GM21529 (cell line): Measurements from ENCODE around the gene LRP3.
"Not testable (repeated sequence)": the region's sequence is repeated elsewhere in the genome, so short reads cannot be mapped to it uniquely, and the experiment has no call there.

ENCODE experiments used
- ATAC-seq: cut with Tn5 transposase; IDR thresholded peaks from one replicate; pipeline ENCODE4 v1.9.1; 2021; ENCODE audit not compliant: unreplicated experiment

LRP3 gene

DNA sequence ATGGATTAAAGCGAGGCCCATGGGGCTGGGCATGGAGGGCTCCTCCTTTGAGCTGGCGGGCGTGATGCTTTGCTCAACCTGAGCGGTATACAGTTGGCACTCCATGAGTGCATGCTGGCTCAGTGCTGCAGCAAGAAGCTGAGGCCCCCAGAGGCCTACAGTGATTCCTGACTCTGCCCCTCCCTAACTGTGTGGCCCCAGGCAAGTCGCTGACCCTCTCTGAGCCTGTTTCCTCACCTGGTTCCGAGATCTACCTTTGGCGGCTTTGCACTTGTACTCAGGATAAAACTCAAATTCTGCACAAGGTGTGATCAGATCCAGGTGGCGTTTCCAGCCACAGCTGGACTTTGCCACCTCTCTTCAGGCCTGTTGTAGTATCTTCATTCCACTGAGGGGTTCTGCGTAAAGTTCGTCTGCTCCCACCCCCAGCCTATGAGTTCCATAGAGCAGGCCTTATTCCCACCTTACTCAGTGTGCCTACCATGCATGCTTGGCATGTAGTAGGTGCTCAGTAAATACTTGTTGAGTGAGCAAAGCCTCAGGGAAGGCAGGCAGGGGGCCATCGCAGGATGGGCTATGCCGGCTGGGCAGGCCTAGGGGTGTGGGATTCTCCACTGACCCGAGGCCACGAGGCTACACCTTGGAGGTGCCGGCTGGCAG lies 7.9 kb downstream of the LRP3 start:
- no peak for ATAC-seq

DNA sequence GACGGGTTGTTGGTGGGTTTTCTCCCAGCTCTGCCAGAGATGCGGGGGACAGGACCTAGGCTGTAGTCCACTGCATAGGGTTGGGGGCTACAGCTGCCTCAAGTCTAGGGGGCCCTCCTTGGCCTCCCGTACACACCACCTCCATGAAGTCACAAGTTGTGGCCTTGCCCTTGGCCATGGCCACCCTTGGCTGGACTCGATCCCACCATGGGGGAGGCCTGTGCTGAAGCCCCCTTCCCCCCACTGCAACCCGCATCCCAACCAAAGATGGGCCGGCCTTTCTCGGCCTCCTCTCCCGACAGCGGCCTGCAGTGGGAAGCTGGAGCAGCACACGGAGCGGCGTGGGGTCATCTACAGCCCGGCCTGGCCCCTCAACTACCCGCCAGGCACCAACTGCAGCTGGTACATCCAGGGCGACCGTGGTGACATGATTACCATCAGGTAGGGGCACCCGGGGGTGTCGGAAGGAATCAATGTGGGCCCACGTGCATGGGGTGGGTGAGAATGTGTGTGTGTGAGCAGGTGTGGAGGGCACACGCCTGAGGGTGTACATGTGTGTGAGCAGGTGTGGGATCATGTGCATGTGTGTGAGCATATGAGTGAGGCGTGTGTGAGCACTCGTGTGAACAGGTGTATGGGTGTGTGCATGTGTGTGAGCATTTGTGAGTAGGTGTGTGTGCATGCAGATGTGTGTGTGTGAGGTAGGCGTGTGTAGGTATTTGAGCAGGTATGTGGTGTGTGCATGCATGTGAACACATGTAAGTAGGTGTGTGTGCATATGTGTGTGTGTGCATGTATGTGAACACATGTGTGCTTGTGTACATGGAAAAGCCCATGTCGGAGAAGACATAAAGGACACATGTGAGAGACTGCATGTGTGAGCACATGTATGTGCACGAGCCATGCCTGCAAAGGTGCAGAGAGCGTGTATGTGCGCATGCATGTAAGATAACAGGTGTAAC lies 8.7 kb downstream of the LRP3 start:
- ATAC-seq: no peak

DNA sequence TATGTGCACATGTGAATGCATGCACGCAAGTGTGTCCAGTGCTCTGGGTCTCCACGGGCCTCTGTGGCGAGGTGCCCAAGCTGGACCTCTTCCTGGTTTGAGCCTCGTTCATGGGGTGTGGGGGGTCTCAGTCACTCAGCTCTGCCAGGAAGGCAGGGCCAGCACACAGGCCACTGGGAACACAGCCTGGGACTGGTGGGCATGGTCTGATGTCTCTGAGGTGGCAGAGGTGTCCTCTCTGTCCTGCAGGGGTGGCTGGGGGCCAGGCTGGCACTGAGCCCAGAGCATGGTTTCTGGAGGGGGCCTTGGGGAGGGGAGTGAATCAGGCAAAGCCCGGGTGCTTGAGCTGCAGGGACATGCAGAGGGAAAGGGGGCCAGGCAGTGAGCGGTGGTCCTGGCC lies 9.4 kb downstream of the LRP3 start:
- no peak for ATAC-seq

DNA sequence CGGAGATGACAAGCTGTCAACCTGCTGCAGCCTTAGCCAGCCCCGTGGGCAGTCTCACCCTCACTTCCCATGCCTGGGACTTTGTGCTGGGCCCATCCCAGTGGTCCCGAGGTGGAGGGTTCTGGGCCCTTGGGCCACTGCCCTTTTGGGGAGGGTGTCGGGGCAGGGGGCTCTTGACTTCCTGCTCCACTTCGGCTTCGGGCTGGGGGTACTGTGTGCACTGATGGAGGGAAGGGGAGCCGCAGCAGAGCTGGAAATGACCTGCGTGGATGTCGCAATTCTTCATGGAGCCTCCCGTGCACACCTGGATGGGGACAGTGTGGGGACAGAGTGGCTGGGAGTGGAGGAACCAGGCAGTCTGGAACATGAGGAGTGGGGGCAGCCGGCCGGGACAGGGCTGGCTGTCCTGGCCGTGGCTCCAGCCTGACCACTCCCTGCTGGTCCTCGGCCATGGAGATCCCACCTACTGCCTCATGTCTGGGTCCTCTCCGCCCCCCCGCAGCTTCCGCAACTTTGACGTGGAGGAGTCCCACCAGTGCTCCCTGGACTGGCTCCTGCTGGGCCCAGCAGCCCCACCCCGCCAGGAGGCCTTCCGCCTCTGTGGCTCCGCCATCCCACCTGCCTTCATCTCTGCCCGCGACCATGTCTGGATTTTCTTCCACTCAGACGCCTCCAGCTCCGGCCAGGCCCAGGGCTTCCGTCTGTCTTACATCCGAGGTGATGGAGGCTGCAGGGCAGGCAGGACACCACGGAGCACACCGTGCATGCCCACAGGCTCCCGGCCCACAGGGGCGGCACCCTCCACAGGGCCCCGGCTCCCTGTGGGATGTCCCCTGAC lies 10.2 kb downstream of the LRP3 start:
- no peak for ATAC-seq

DNA sequence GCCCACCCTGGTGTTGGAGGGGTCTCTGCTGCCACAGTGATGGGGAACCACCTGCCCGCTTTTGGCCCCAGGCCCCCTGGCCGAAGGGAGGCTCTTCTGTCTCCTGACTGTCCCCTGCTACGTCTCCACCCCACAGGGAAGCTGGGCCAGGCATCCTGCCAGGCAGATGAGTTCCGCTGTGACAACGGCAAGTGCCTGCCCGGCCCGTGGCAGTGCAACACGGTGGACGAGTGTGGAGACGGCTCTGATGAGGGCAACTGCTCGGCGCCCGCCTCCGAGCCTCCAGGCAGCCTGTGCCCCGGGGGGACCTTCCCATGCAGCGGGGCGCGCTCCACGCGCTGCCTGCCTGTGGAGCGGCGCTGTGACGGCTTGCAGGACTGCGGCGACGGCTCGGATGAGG lies 11.0 kb downstream of the LRP3 start:
- no peak for ATAC-seq

DNA sequence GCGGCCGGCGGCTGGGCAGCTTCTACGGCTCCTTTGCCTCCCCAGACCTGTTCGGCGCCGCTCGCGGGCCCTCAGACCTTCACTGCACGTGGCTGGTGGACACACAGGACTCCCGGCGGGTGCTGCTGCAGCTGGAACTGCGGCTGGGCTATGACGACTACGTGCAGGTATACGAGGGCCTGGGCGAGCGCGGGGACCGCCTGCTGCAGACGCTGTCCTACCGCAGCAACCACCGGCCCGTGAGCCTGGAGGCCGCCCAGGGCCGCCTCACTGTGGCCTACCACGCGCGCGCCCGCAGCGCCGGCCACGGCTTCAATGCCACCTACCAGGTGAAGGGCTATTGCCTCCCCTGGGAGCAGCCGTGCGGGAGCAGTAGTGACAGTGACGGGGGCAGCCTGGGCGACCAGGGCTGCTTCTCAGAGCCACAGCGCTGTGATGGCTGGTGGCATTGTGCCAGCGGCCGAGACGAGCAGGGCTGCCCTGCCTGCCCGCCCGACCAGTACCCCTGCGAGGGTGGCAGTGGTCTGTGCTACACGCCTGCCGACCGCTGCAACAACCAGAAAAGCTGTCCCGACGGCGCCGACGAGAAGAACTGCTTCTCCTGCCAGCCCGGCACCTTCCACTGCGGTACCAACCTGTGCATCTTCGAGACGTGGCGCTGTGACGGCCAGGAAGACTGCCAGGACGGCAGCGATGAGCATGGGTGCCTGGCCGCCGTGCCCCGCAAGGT lies 11.6 kb downstream of the LRP3 start:
- ATAC-seq: no peak

DNA sequence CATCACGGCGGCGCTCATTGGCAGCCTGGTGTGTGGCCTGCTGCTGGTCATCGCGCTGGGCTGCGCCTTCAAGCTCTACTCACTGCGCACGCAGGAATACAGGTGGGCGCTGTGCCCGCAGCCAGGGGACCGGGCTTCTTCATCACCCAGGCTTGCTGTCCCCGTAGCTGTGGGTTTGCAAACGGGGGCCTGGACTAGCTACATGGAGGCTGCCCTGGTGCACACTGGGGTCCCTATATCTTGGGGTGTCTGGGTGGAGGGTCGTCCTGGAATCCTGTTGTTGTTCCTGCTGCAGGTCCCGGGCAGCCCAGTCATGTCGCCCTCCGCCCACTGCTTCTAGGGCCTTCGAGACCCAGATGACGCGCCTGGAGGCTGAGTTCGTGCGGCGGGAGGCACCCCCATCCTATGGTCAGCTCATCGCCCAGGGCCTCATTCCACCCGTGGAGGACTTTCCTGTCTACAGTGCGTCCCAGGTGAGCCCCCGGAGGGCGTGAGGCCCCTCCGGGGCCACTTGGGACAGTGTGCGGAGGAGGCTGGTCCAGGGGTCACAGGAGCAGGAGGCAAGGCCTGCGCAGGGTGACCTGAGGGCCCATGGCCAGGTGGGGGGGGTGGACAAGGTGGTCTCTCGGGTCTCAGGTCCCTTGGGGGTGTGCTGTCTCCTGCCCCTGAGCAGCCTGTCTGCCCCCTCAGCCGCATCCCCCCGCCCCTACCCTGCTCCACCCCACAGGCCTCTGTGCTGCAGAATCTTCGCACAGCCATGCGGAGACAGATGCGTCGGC lies 12.3 kb downstream of the LRP3 start:
- no peak for ATAC-seq

DNA sequence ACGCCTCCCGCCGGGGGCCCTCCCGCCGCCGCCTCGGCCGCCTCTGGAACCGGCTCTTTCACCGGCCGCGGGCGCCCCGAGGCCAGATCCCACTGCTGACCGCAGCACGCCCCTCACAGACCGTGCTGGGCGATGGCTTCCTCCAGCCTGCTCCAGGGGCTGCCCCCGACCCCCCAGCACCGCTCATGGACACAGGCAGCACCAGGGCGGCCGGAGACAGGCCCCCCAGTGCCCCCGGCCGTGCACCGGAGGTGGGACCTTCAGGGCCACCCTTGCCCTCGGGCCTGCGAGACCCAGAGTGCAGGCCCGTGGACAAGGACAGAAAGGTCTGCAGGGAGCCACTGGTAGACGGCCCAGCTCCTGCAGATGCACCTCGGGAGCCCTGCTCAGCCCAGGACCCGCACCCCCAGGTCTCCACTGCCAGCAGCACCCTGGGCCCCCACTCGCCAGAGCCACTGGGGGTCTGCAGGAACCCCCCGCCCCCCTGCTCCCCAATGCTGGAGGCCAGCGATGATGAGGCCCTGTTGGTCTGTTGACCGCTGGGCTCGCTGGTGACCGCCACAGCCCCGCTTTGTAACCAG lies 13.0 kb downstream of the LRP3 start:
- ATAC-seq: no peak

DNA sequence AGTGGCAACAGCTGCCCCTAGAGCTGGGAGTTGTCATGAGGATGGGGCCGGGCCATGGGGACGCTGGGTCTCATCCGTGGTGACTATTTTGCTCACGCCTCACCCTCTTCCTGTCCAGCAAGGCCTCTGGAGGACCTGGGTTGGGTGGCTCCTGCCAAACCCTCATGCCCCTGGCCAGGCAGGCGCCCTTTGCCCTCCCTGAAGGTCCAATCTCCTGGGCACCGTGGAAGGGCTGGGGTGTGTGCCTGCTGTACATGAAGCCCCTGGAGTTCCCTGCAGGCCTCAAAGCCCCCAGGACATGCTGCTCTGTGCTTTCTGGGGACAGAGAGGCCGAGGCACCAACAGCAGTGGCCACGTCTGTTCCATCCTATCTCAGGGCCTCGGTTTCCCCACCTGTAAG lies 13.8 kb downstream of the LRP3 start:
- no peak for ATAC-seq

DNA sequence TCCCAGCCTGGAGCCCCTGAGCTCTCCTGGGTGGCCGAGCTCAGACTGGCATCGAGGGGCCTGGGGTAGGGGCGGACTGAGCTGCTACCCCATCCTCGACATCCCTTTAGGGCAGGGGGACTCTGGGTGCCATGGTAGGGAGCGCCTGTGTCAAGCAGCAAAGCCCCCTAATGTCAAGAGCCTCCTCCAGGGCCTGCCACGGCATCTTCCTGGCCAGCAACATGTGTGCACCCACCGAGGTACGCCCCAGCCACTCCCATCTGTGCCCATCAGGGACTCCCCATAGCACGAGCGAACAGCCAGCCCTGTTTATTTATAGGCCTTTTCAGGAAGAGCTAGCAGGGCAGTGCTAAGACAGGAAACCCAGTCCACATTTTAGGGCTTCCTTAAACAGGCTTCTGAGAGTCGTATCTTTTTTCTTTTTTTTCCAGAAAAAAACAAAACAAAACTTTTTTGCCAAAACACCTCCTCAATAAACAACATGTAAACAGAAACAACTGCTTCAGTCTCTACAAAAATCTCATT lies 14.3 kb downstream of the LRP3 start:
- ATAC-seq: no peak

DNA sequence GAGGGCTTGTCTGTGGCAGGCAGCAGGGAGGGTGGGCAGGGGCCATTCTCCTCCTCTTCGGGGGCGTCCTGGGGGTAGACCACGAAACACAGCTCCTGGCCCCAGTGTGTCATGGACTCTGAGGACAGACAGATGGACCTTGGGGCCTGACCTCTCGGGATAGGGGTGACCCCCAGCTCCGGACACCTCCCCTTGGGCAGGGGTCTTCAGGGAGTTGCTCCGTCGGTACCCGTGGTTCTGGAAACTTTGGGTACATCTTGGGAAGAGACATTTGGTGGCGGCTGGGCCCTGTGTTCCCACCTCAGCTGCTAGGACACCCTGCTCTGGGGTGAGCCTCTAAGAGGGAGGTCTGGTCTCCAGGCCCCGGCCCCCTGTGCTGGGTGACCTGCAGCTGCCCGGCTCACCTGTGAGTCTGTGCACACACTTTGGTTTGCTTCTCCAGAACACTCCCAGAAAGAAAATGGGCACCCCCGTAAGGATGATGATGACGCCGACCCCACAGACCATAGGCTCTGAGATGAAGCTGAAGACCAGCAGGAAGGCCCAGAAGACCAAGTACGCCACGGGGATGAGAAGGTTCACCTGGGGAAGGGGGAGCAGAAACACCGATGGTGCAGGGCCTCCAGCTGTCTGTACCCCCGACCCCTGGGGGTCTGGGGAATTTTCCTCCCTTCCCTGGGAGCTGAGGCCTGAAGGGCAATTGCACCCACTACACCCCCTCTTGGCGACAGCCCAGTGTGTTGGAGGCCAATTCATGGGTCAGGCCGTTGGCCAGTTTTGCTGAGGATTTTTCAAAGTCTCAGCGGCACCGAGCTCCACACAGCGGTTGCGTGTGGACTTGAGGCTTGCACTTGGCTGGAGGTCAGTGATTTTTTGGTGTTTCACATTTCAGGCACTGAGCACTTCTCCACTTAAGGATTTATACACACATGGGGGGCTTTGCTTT lies 15.0 kb downstream of the LRP3 start:
- ATAC-seq: no peak

DNA sequence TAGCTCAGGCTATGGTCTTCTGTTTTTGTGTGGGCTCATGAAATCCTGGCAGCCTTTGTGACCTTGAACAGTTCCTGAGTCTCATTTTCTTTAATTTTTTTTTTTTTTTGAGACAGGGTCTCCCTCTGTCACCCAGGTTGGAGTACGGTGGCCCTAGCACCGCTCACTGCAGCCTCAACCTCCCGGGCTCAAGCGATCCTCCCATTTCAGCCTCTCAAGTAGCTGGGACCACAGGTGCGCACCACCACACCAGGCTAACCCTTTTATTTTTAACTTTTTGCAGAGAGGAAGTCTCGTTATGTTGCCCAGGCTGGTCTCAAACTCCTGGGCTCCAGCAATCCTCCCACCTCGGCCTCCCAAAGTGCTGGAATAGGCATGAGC lies 15.7 kb downstream of the LRP3 start:
- not testable (repeated sequence) for ATAC-seq

DNA sequence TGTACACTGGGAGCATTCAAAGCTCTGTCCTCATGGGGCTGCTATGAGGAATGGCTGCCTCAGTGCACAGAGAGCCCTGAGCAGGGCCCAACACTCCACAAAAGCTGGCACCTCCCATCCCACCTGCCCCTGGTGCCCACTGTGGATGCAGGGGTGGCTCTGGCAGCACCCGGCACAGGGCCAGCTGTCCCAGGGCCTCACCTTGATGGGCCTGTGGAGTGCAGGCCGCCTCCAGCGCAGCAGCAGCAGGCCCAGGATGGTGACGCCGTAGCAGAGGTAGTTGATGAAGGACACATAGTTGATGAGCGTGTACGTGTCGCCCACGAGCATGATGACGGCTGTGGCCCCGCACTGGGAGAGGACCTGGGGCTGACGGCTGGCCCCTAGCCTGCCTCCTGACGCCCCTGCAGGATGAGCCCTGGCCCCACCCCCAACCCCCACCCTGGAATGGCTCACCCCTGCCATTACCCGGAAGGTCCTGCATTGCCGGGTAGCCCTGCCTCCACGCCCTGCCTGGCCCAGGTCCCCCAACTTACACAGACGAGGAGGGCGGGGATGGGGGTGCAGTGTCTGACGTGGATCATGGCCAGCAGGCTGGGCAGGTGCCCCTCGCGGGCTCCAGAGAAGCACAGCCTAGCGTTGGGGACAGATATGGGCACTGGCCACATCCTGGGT lies 16.3 kb downstream of the LRP3 start:
- no peak for ATAC-seq

DNA sequence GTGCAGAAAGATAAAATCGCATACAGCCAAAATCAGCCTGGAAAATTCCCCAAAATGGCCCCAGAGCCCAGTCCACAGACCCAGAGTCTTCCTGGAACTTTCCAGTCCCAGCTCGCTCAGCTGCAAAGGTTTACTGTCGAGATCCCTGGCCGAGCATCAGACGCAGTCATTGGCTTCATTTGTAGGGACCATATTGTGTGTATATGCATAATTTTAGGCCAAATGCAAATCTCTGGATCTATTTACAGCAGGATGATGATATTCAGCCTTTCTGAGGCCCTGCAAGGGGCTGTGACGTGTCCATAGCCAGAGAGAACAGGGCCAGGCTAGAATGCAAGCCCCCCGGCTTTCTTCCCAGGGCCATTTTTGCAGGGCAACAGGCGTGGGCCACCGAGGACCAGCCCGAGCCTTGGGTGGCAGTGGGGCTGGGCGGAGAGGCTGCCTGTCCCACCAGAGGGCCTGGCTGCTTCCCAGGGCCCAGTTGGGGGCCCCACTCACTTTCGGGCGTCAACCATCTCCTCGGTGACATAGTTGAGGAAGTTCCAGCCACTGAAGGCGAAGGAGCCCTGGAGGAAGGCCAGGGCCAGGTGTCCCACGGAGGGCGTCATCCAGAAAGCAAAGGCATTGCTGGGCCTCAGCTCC lies 17.8 kb downstream of the LRP3 start:
- no peak for ATAC-seq

DNA sequence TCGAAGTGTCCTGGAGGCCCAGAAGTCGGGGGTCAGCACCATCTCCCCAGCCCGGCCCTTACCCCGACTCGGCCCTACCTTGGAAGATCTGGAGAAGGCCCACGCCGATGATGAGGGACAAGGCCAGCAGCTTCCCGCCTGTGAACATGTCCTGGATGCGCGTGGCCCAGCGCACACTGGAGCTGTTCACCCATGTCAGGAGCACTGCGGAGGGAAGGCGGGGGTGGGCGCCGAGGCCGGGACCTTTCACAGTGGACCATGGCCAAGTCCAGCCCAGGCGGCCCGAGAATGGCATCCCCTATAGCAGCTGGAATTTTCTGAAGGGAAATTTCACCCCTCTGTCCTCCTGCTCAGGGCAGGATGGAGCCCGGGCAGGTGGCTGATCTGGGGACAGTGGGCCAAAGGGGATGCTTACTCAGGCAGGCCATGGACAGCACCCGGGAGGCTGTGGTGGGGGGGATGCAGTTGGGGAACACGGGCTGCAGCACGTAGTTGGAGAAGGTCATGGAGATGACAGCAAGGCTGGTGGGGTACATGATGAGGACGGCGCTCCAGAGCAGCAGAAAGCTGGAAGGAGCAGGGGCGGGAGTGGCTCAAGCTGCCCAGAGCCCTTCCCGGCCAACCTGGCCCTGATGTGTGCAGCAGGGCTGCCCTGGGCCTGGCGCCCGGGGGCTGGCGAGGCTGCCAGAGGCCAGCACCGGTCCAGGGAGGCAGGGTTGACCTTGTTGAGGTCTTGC lies 18.5 kb downstream of the LRP3 start:
- ATAC-seq: no peak

DNA sequence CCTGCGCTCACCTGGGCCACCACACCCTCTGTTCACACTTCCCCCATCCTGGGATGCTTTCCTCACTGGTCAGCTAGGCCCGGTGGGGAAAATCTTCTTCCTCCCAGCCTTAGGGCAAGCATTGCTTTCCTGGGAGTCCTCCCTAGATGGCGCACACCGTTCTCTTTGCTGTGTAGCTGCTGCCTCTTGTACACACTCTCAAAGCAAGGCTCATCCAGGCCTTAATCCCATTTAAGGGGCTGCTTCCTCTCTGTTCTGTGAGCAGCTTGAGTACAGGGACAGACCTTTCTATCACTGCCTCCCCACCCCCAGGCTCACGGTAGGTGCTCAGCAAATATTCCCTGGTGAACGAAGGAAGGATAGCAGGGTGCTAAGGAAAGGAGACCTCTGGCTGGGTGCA lies 20.5 kb downstream of the LRP3 start:
- ATAC-seq: no peak
